Breast epithelium (tissue), 4 donors: ENCODE results near the gene AHNAK. TPM values are rescaled to one million over a fixed set of nuclear protein-coding genes. Genes with fewer than 3 reads are reported as not detected.

Source experiments
- DNase-seq, 2 donors: peaks; one replicate each; pipeline ENCODE4 v3.0.0-alpha.2; 2019; ENCODE audit warnings: low spot score in 2 of 2
- H3K27ac ChIP-seq, 2 donors: fragments of 200-600 bp; sonication (generic) in 1 of 2; one replicate each; pipeline ENCODE4 v1.5.1; 2016 to 2019; ENCODE audit warnings: mild to moderate bottlenecking in 1 of 2
- H3K27me3 ChIP-seq, 2 donors: fragments of 200-600 bp; sonication (generic) in 1 of 2; one replicate each; pipeline versions ENCODE4 v1.5.1 to v1.6.0; 2017 to 2019; ENCODE audit warnings: control low read depth in 1 of 2, mild to moderate bottlenecking in 1 of 2
- H3K36me3 ChIP-seq: fragments of 200-600 bp; one replicate; pipeline ENCODE4 v1.5.1; 2019
- H3K4me1 ChIP-seq, 2 donors: fragments of 200-600 bp; sonication (generic); one replicate each; pipeline ENCODE4 v1.5.1; 2016 to 2019; ENCODE audit warnings: control low read depth in 1 of 2
- H3K4me3 ChIP-seq, 3 donors: fragments of 200-600 bp; sonication (generic); 1 replicate in 2 of 3; 2 replicates in 1 of 3; pipeline ENCODE4 v1.5.1; 2016 to 2019; ENCODE audit warnings: mild to moderate bottlenecking in 3 of 3, moderate library complexity in 2 of 3
- H3K9me3 ChIP-seq, 2 donors: fragments of 200-600 bp; sonication (generic) in 1 of 2; one replicate each; pipeline ENCODE4 v1.5.1; 2016 to 2019; ENCODE audit warnings: control low read depth in 1 of 2
- POLR2A ChIP-seq: fragments of 450-650 bp; IDR thresholded peaks from one replicate; pipeline ENCODE4 v1.6.1; 2016; ENCODE audit warnings: antibody characterized with exemption, mild to moderate bottlenecking, moderate library complexity
- POLR2AphosphoS5 ChIP-seq, 3 donors: sonication (generic); formaldehyde crosslinking; IDR thresholded peaks; one replicate each; pipeline ENCODE4 v1.6.1; 2017; ENCODE audit warnings: antibody characterized with exemption in 3 of 3
- intact Hi-C: fragments of 100-400 bp; cut with DNase I; formaldehyde crosslinking; loops from one replicate; pipeline ENCODE4 v1.15.1; 2023; ENCODE audit warnings: low total_unique reads
- total RNA-seq, 3 donors: library from RNA; depleted of rRNA; stranded (reverse); fragments of >200 nt; gene quantifications; one replicate each; pipeline ENCODE4 v1.1.0, GENCODE V29; 2016
- TF ChIP-seq, protein P1 (sequence below), 3 donors: fragments of 450-650 bp; IDR thresholded peaks; one replicate each; pipeline ENCODE4 v1.5.1; 2016 to 2017; ENCODE audit warnings: antibody characterized with exemption in 3 of 3, mild to moderate bottlenecking in 3 of 3, moderate library complexity in 3 of 3

The AHNAK gene
- total RNA-seq, 3 donors from 2014 or later: 636 to 1,393 (median 1,040) TPM

DNA sequence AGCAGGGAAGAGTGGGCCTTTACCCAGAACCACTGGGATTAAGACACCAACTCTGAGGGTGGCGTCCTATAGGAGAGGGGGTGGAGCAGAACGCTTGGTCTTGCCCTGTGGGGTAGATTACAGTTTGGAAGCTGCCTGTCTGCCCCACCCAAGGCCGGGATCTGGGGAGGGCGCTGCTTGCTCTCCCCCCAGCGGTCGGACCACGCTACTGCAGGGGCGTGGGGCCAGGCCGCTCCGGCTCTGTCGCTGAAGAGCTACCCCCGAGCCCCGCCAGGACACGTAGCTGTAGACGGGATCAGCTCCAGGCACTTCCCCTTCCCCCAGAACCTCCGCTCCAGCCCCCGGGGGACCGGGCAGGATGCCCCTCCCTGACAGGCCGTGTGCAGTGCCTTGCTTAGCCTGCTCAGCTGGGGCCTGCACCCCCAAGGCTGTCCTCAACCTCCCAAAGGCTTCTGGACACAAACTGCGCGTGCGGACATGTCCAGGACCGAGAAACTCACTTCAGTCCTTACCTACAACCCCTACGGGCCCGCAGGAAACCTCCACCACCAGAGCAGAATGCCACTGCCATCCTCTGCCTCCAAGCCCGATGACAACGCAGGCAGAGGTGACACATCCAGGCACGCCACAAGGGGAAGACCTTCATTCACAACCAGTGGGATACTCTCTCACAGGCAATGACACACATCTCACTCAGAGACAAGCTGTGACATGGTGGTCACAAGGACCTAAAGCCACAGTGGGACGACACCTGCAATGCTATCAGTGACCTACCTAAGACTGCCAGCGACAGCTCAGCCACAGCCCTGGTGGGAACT, 3.6 kb downstream of the AHNAK start:
- Histone ChIP-seq H3K9me3 (no peaks in the 10 kb centered on the region), H3K4me3 (peak overlapping the region; percentile 98 to 100 (median 98)), H3K36me3 (no peaks in the 10 kb centered on the region), H3K4me1 (peaks cover 34 to 47% of the 10 kb centered on the region in 2 donors), H3K27ac (peak overlapping the region; percentile 96 to 99), H3K27me3 (no peaks in the 10 kb centered on the region)
- TF ChIP-seq, protein P1, sequence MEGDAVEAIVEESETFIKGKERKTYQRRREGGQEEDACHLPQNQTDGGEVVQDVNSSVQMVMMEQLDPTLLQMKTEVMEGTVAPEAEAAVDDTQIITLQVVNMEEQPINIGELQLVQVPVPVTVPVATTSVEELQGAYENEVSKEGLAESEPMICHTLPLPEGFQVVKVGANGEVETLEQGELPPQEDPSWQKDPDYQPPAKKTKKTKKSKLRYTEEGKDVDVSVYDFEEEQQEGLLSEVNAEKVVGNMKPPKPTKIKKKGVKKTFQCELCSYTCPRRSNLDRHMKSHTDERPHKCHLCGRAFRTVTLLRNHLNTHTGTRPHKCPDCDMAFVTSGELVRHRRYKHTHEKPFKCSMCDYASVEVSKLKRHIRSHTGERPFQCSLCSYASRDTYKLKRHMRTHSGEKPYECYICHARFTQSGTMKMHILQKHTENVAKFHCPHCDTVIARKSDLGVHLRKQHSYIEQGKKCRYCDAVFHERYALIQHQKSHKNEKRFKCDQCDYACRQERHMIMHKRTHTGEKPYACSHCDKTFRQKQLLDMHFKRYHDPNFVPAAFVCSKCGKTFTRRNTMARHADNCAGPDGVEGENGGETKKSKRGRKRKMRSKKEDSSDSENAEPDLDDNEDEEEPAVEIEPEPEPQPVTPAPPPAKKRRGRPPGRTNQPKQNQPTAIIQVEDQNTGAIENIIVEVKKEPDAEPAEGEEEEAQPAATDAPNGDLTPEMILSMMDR (IDR thresholded peaks at IDR 0.05): peak; percentile 97 to 98 (median 98)
- TF ChIP-seq POLR2A (no peak), POLR2AphosphoS5 (IDR thresholded peaks at IDR 0.05) (peak in 2 of 3 donors; percentile 21 to 62)
- intact Hi-C loops: loop anchor here (10.0 kb wide), 1 partner anchor 118 kb away; no protein-coding TSS in a partner anchor
- DNase-seq: peak; percentile 66 to 86

DNA sequence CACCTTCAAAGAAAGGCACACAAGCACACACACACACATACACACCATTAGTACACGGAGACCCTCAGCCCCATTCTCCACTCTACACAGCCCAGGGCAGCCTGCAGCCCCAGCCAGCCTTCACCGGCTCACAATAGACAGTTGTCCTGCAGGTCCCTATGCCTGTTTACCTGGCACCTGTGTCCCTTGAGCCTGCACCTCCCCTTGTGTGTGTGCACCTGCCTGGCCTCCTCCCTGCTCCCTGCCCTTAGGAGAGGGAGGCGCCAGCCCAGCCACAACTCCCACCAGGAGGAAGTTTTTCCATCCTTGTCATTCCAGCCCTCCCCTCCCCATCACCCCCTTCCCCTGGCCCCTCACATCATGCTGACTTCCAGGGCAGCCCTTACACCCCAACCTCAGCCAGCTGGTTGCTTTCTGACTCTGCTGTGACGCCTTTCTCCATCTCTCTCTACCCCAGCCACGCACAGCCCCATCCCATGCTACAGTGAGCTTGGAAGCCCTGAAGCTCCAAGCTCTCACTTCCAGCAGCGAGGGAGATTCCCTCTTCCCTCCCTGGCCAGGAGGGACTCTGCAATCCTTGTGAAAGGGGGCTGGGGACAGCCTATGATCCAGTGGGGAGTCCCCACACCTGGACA, 4.4 kb downstream of the AHNAK start:
- no peak for DNase-seq
- peak overlapping the region; percentile 96 to 99 for H3K27ac ChIP-seq
- H3K27me3 ChIP-seq: no peaks in the 10 kb centered on the region
- peak overlapping the region; percentile 98 to 100 (median 98) for H3K4me3 ChIP-seq
- intact Hi-C loops: loop anchor here (10.0 kb wide), 1 partner anchor 117 kb away; no protein-coding TSS in a partner anchor
- no peaks in the 10 kb centered on the region for H3K9me3 ChIP-seq
- H3K36me3 ChIP-seq: no peaks in the 10 kb centered on the region
- H3K4me1 ChIP-seq: peaks cover 34 to 47% of the 10 kb centered on the region in 2 donors
- TF ChIP-seq POLR2A (no peak), POLR2AphosphoS5 (IDR thresholded peaks at IDR 0.05) (no peak)
- TF ChIP-seq, protein P1 (IDR thresholded peaks at IDR 0.05): no peak

DNA sequence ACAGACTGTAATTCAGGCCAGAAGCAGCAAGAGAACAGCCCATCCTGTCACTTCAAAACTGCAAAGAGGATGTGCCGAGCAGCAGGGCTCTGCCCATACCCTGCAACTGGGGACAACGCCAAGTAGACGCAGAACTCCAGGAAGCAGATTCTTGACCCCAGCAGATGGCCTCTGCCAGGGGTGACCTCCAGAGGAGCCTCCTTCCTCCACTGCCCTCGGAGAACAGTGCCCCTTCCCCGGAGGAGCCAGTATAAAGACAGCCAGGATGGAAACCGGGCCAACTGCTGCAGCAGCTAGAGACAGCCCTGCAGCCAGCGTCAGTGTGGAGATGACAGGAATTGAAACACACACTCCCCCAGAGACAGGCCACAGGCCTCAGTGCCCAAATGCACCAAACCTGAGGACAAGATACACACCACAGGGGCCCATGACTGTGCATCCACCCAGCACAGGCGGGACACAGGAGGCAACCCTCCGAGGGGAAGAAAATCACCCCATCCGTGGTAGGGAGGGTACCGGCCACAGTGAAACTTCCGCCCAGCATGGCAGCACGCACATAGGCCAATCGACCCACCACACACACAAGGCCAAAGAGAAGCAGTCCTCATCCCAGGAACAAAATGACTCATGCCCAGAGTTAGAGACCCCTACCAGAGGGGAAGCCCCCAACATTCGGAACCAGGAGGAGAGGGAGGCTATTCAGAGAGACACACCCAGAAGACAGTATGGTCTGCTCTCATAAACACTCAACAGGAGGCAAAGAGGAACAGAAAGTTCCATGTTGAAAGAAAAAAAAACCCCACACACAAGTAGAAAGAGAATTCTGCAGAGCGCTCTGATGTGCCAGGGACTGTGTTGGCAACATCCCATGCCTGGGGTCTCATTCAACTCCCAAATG, 5.6 kb downstream of the AHNAK start:
- Histone ChIP-seq H3K4me3 (peak overlapping the region; percentile 98 to 100 (median 98)), H3K4me1 (peaks cover 34 to 47% of the 10 kb centered on the region in 2 donors), H3K27ac (peak overlapping the region; percentile 96 to 99), H3K27me3 (no peaks in the 10 kb centered on the region), H3K36me3 (no peaks in the 10 kb centered on the region), H3K9me3 (no peaks in the 10 kb centered on the region)
- no peak for DNase-seq
- intact Hi-C loops: loop anchor here (10.0 kb wide), 1 partner anchor 116 kb away; no protein-coding TSS in a partner anchor
- peak in 1 of 3 donors; percentile 28 for TF ChIP-seq POLR2AphosphoS5 (IDR thresholded peaks at IDR 0.05)
- TF ChIP-seq, protein P1 (IDR thresholded peaks at IDR 0.05): no peak

DNA sequence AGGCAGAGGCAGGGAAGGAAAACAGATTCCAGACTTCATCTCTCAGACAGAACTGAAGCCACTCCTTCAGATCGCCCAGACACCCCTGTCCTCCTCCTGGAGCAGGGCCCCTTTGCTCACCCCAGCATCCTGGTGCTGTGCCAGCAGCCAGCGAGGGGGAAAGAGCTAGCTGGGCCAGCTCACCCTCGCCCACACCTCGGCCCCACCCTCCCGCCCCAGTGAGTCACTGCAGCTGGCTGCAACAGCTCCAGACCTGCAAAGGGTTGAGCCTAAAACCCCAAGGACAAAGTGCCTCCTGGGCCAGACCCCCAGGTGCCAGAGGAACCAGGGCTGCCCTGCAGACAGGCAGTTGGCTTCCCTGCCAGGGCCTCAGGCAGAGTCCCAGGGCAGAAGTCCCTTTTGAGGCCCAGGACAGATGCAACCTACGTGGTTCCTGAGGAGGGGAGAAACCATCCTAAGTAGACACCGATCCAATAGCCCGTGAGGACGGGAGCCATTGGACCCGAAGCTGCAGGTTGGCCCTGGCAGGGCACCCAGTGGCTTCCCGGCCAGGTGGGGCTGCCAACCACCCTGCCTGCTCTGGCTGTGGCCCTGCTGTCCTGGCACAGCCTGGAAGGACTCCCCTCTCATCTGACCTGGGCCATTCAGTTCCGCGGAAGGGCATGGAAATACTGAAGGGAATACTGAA, 7.2 kb downstream of the AHNAK start:
- TF ChIP-seq, protein P1 (IDR thresholded peaks at IDR 0.05): no peak
- Histone ChIP-seq H3K9me3 (no peaks in the 10 kb centered on the region), H3K4me3 (peak overlapping the region; percentile 14 to 98 (median 98)), H3K36me3 (peaks cover 8% of the 10 kb centered on the region), H3K4me1 (peaks cover 34 to 47% of the 10 kb centered on the region in 2 donors), H3K27me3 (no peaks in the 10 kb centered on the region), H3K27ac (peak overlapping the region; percentile 96 to 99)
- DNase-seq: no peak
- intact Hi-C loops: loop anchor here (5.0 kb wide), 1 partner anchor 37 kb away; no protein-coding TSS in a partner anchor
